Calu3 (cell line): ENCODE data around the gene TMPRSS11B. TPM values are rescaled to one million over a fixed set of nuclear protein-coding genes. Genes with fewer than 3 reads are reported as not detected.

Experiments used
- Bru-seq: library from RNA; stranded (reverse); fragments of 400-500 nt; gene quantifications from one replicate; lab custom pipeline; 2021; lab: Mats Ljungman, UMichigan
- BruChase-seq, 2 experiments: library from RNA; stranded (reverse); fragments of 400-500 nt; gene quantifications; one replicate each; lab custom pipeline; 2021; lab: Mats Ljungman, UMichigan
- BruUV-seq: library from RNA; stranded (reverse); fragments of 400-500 nt; replicated peaks from 2 replicates; lab custom pipeline; 2021; lab: Mats Ljungman, UMichigan
- CTCF ChIA-PET: fragments of 300-600 bp; sonication (Branson Sonifier 250); formaldehyde crosslinking; loops from one replicate; lab custom pipeline; 2022; ENCODE audit warnings: antibody characterized with exemption; lab: Charles Lee
- DNase-seq: peaks from one replicate; pipeline ENCODE4 v3.0.0; 2022
- H3K27ac Mint-ChIP-seq: one replicate; pipeline ENCODE4 v1.8.0; 2022; ENCODE audit warnings: mixed read lengths; ENCODE audit not compliant: unreplicated experiment
- H3K27me3 Mint-ChIP-seq: one replicate; pipeline ENCODE4 v1.8.0; 2022; ENCODE audit warnings: mixed read lengths; ENCODE audit not compliant: unreplicated experiment
- H3K36me3 Mint-ChIP-seq: one replicate; pipeline ENCODE4 v1.8.0; 2022; ENCODE audit warnings: mild to moderate bottlenecking, moderate library complexity, mixed read lengths; ENCODE audit not compliant: insufficient read depth, unreplicated experiment
- H3K4me1 Mint-ChIP-seq: one replicate; pipeline ENCODE4 v1.8.0; 2022; ENCODE audit warnings: mild to moderate bottlenecking, low read depth, mixed read lengths; ENCODE audit not compliant: unreplicated experiment
- H3K4me3 Mint-ChIP-seq: one replicate; pipeline ENCODE4 v1.8.0; 2022; ENCODE audit warnings: mild to moderate bottlenecking, low read depth, moderate library complexity, mixed read lengths; ENCODE audit not compliant: unreplicated experiment
- H3K9me3 Mint-ChIP-seq: one replicate; pipeline ENCODE4 v1.8.0; 2022; ENCODE audit warnings: low read depth, mixed read lengths; ENCODE audit not compliant: unreplicated experiment
- intact Hi-C: fragments of 100-400 bp; cut with micrococcal nuclease; formaldehyde crosslinking; loops from one replicate; pipeline ENCODE4 v1.10.0; 2022; ENCODE audit not compliant: unreplicated experiment
- long read RNA-seq: library from polyadenylated mRNA; stranded (forward); transcript quantifications from one replicate; pipeline ENCODE4 v2.0.0, GENCODE V29; 2022
- total RNA-seq: library from RNA; stranded (reverse); gene quantifications from 2 replicates; pipeline ENCODE4 v1.2.3, GENCODE V29; 2022
- TF ChIP-seq, protein P1 (sequence below): fragments of 200-600 bp; IDR thresholded peaks from one replicate; pipeline ENCODE4 v1.8.0; 2022; ENCODE audit warnings: antibody characterized with exemption; ENCODE audit not compliant: unreplicated experiment

The TMPRSS11B gene, protein sequence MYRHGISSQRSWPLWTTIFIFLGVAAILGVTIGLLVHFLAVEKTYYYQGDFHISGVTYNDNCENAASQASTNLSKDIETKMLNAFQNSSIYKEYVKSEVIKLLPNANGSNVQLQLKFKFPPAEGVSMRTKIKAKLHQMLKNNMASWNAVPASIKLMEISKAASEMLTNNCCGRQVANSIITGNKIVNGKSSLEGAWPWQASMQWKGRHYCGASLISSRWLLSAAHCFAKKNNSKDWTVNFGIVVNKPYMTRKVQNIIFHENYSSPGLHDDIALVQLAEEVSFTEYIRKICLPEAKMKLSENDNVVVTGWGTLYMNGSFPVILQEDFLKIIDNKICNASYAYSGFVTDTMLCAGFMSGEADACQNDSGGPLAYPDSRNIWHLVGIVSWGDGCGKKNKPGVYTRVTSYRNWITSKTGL
- not detected in 2 replicates for total RNA-seq
- Bru-seq, nascent RNA = percentile 5 among the genes with signal in this experiment
- percentile 4 among the genes with signal in this experiment for BruChase-seq, experiment 1, labeled RNA remaining after a 6-hour chase
- BruChase-seq, experiment 2, labeled RNA remaining after a 2-hour chase = percentile 14 among the genes with signal in this experiment
- long read RNA-seq = 0 reads

DNA sequence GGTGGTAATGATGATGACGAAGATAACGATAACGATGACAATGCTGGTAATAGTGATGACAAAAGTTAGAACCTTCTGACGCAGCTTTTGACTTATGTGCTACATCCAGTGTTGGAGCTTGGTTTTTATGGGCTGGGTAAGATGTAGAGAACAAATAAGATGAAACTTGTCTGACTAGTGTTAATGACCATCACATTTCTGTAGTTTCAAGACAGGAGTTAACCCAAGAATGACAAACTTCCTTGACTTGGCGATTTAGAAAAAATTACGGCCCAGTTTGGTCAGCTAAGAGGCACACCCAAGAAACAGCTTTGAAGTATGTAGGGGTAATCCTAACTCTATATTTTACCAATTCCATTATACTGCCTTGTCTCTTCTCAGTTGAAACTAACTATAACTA is at the start of gene TMPRSS11B:
TMPRSS11B (minus strand) TSS at position 101 of the 400 bp plus-strand sequence. CDS start 136 bp downstream, outside the sequence.
- BruUV-seq = no TSS peak

DNA sequence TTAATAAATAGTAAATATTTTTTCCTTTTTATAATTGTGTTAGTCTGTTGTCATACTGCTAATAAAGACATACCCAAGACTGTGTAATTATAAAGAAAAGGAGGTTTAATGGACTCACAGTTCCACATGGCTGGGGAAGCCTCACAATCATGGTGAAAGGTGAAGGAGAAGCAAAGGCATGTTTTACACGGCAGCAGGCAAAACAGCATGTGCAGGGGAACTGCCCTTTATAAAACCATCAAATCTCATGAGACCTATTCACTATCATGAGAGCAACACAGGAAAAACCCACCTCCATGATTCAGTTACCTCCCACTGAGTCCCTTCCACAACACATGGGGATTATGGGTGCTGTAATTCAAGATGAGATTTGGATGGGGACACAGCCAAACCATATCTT is 45.8 kb upstream of the TMPRSS11B start:
- no peaks in the 10 kb centered on the region for H3K36me3 Mint-ChIP-seq
- CTCF ChIA-PET = no interaction called here
- no TSS peak for BruUV-seq
- TF ChIP-seq, protein P1, sequence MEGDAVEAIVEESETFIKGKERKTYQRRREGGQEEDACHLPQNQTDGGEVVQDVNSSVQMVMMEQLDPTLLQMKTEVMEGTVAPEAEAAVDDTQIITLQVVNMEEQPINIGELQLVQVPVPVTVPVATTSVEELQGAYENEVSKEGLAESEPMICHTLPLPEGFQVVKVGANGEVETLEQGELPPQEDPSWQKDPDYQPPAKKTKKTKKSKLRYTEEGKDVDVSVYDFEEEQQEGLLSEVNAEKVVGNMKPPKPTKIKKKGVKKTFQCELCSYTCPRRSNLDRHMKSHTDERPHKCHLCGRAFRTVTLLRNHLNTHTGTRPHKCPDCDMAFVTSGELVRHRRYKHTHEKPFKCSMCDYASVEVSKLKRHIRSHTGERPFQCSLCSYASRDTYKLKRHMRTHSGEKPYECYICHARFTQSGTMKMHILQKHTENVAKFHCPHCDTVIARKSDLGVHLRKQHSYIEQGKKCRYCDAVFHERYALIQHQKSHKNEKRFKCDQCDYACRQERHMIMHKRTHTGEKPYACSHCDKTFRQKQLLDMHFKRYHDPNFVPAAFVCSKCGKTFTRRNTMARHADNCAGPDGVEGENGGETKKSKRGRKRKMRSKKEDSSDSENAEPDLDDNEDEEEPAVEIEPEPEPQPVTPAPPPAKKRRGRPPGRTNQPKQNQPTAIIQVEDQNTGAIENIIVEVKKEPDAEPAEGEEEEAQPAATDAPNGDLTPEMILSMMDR = no peak
- no peaks in the 10 kb centered on the region for H3K4me1 Mint-ChIP-seq
- no peak for DNase-seq
- H3K4me3 Mint-ChIP-seq = no peak overlapping the region
- H3K27ac Mint-ChIP-seq = no peak overlapping the region
- H3K27me3 Mint-ChIP-seq = no peaks in the 10 kb centered on the region
- intact Hi-C loops = no loop called here
- H3K9me3 Mint-ChIP-seq = no peaks in the 10 kb centered on the region

More for the DNA sequence above, at the start of gene TMPRSS11B:
- no peaks in the 10 kb centered on the region for H3K36me3 Mint-ChIP-seq
- H3K4me3 Mint-ChIP-seq = no peak within 1 kb of the TSS
- DNase-seq = no peak
- TF ChIP-seq, protein P1 = no peak
- no peaks in the 10 kb centered on the region for H3K27me3 Mint-ChIP-seq
- CTCF ChIA-PET = no interaction called here
- H3K4me1 Mint-ChIP-seq = no peaks in the 10 kb centered on the region
- H3K9me3 Mint-ChIP-seq = no peaks in the 10 kb centered on the region
- intact Hi-C loops = no loop called here
- no peak within 1 kb of the TSS for H3K27ac Mint-ChIP-seq

DNA sequence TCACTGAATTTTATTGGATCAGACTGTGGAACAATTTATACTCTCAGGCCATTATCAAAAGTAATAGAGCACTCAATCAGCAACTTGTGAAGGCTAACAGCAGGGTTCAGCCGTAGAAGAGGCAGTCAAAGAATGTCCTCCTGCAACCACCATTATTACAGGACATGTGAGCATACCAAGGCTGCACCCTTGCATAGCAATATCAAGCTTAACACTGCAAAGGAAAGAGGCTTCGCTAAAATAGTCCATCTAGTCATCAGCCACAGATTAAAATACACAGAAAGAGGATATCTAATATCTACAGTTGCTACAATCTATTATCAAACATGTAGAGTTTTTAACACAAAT is 42.9 kb upstream of the TMPRSS11B start:
- no peaks in the 10 kb centered on the region for H3K27me3 Mint-ChIP-seq
- intact Hi-C loops = no loop called here
- DNase-seq = no peak
- H3K4me1 Mint-ChIP-seq = peaks cover 7% of the 10 kb centered on the region
- no peak overlapping the region for H3K4me3 Mint-ChIP-seq
- CTCF ChIA-PET = no interaction called here
- no peak overlapping the region for H3K27ac Mint-ChIP-seq
- H3K9me3 Mint-ChIP-seq = no peaks in the 10 kb centered on the region
- TF ChIP-seq, protein P1 = no peak
- BruUV-seq = no TSS peak
- H3K36me3 Mint-ChIP-seq = no peaks in the 10 kb centered on the region

DNA sequence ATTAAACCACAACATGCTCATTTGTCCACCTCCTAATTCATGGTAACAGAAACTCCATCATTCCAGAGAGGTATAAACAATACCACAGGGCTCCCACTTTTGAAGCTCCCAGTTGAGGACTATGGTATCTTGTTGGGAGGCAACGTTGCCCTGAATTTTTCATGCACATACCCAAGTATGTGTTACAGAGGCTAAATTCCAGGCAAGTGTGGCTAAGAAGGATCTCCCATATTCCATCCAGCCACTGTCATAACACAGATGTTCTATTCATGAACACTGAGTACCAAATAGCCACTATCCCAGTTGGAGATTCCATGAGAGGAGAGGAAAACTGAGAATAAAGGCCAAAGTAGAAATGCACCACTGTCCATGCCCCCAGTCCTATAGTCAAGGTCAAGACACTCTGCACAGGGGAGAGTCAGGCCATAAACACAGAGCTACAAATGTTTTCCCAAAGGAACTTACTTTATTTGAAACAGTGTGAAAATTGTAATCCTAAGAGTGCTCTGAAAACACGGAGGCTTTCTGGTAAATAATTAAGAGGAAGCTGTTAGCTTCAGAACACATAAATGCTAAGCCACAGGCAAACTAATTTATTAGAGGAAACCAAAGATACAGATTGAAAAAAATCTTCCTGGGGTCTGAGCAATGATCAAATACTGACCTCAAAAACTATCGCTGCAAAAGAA is 42.4 kb upstream of the TMPRSS11B start:
- H3K27me3 Mint-ChIP-seq = no peaks in the 10 kb centered on the region
- CTCF ChIA-PET = no interaction called here
- TF ChIP-seq, protein P1 = no peak
- no peaks in the 10 kb centered on the region for H3K36me3 Mint-ChIP-seq
- DNase-seq = no peak
- intact Hi-C loops = no loop called here
- no peak overlapping the region for H3K27ac Mint-ChIP-seq
- peaks cover 12% of the 10 kb centered on the region for H3K4me1 Mint-ChIP-seq
- no peak overlapping the region for H3K4me3 Mint-ChIP-seq
- BruUV-seq = no TSS peak
- H3K9me3 Mint-ChIP-seq = no peaks in the 10 kb centered on the region
